ENCODE measurements around the gene MS4A8. TPM values are rescaled to one million over a fixed set of nuclear protein-coding genes. Genes with fewer than 3 reads are reported as not detected.
"Not testable (repeated sequence)": the region's sequence is repeated elsewhere in the genome, so short reads cannot be mapped to it uniquely, and the experiment has no call there.

MS4A8 gene
- total RNA-seq, 1 experiment from 2014 or later = not detected

DNA sequence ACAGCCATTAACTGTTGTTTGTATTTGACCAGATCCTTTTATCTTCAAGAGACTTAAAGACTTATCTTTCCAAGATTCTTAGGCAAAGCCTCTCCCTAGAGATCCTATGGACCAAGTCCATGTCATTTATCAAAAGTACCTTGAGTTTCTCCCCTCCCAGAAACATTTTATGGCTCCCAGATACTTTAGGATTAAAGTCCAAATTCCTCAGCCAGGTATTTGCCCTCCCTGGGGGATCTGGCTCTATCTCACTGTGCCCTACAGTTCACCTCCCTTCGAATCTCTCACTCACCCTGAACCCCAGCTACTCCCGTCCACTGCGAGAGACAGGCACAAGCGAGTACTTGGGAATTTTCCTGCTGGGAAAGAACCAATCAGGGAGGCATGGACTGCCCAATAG is 11.9 kb downstream of the MS4A8 start:
- TF ChIP-seq, protein P1, sequence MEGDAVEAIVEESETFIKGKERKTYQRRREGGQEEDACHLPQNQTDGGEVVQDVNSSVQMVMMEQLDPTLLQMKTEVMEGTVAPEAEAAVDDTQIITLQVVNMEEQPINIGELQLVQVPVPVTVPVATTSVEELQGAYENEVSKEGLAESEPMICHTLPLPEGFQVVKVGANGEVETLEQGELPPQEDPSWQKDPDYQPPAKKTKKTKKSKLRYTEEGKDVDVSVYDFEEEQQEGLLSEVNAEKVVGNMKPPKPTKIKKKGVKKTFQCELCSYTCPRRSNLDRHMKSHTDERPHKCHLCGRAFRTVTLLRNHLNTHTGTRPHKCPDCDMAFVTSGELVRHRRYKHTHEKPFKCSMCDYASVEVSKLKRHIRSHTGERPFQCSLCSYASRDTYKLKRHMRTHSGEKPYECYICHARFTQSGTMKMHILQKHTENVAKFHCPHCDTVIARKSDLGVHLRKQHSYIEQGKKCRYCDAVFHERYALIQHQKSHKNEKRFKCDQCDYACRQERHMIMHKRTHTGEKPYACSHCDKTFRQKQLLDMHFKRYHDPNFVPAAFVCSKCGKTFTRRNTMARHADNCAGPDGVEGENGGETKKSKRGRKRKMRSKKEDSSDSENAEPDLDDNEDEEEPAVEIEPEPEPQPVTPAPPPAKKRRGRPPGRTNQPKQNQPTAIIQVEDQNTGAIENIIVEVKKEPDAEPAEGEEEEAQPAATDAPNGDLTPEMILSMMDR (conservative IDR thresholded peaks at IDR 0.05) = no peak
- H2BK120ac ChIP-seq (ENCODE audit: low read depth, low read length, poor library complexity, severe bottlenecking) = no peak overlapping the region
- H3K14ac ChIP-seq (ENCODE audit: insufficient read depth, low read length) = no peak overlapping the region
- no peaks in the 10 kb centered on the region for H3K79me2 ChIP-seq (ENCODE audit: insufficient read depth, low read length)
- Mint-ChIP-seq H3K9me3 (no peaks in the 10 kb centered on the region), H3K4me1 (peaks cover 3 to 6% of the 10 kb centered on the region in 2 experiments; a peak in 2 of 4 replicates), H3K27ac (no peak overlapping the region; a peak in 1 of 7 replicates), H3K27me3 (ENCODE audit: low read depth) (peaks cover 2% of the 10 kb centered on the region; the same call in 1 of the 2 replicates), H3K4me3 (no peak overlapping the region), H3K36me3 (ENCODE audit: insufficient read depth in 1 of 3, low read depth in 3 of 3) (peaks cover 0 to 2% (median 0%) of the 10 kb centered on the region in 3 experiments; a peak in 2 of 7 replicates)
- H3T11ph ChIP-seq (ENCODE audit: low read length) = no peak overlapping the region
- H2BK12ac ChIP-seq (ENCODE audit: insufficient read length, low read depth, low read length) = no peak overlapping the region
- H3K9ac ChIP-seq (ENCODE audit: extremely low read depth, insufficient read length, low read length) = no peak overlapping the region
- H3K23me2 ChIP-seq (ENCODE audit: insufficient read length, low read depth, low read length, poor library complexity, severe bottlenecking) = no peaks in the 10 kb centered on the region
- no peak overlapping the region for H4K8ac ChIP-seq (replicated peaks; ENCODE audit: insufficient read length, low read depth, low read length)
- DNase-seq = no peak
- no peak overlapping the region for H4K91ac ChIP-seq (ENCODE audit: insufficient read length, low read depth, low read length)
- no peak overlapping the region for H2AFZ ChIP-seq (ENCODE audit: low read length)
- H2AK5ac ChIP-seq (ENCODE audit: insufficient read length, low read length) = no peak overlapping the region
- H3K4ac ChIP-seq (ENCODE audit: low read depth, low read length) = no peak overlapping the region
- no peaks in the 10 kb centered on the region for H3K27me3 ChIP-seq (ENCODE audit: insufficient read depth, low read length)
- H3K4me1 ChIP-seq (ENCODE audit: insufficient read depth, low read length) = no peaks in the 10 kb centered on the region
- H3K4me2 ChIP-seq (ENCODE audit: insufficient read depth, insufficient read length, low read length) = no peak overlapping the region
- no peak overlapping the region for H2BK20ac ChIP-seq (ENCODE audit: low read depth, low read length, poor library complexity, severe bottlenecking)
- H4K20me1 ChIP-seq (ENCODE audit: control insufficient read depth, insufficient read depth, insufficient read length) = no peaks in the 10 kb centered on the region
- H2BK5ac ChIP-seq (ENCODE audit: insufficient read length, low read length) = no peak overlapping the region
- no peaks in the 10 kb centered on the region for H3K9me3 ChIP-seq (ENCODE audit: control insufficient read depth, low read depth, low read length)
- no peak overlapping the region for H3K56ac ChIP-seq (ENCODE audit: insufficient read length, low read depth, low read length)
- WGBS (ENCODE audit: extremely low coverage, insufficient read length, low lambda C conversion rate) = no CpG with 5 or more reads among the region's 4 CpGs
- no peak overlapping the region for H3K18ac ChIP-seq (ENCODE audit: insufficient read length, low read depth, low read length)
- no peaks in the 10 kb centered on the region for H3K79me1 ChIP-seq (ENCODE audit: insufficient read depth, low read depth, low read length, poor library complexity, severe bottlenecking)
- H4K5ac ChIP-seq (ENCODE audit: insufficient read length, low read depth, low read length) = no peak overlapping the region
- no peak overlapping the region for H2BK15ac ChIP-seq (ENCODE audit: low read depth, low read length)
- no peak overlapping the region for H3K23ac ChIP-seq (ENCODE audit: insufficient read length, low read depth, low read length)
- no peak overlapping the region for H3K27ac ChIP-seq (ENCODE audit: insufficient read length, low read depth, low read length)

- DNase-seq; H3K79me1 ChIP-seq (ENCODE audit: insufficient read depth, low read depth, low read length, poor library complexity, severe bottlenecking); H3K4me1 Mint-ChIP-seq; H3K27me3 Mint-ChIP-seq (ENCODE audit: low read depth); H3K4me1 ChIP-seq (ENCODE audit: insufficient read depth, low read length); H4K20me1 ChIP-seq (ENCODE audit: control insufficient read depth, insufficient read depth, insufficient read length); H4K5ac ChIP-seq (ENCODE audit: insufficient read length, low read depth, low read length); H3K27me3 ChIP-seq (ENCODE audit: insufficient read depth, low read length); H2AK5ac ChIP-seq (ENCODE audit: insufficient read length, low read length); H3K4me2 ChIP-seq (ENCODE audit: insufficient read depth, insufficient read length, low read length); H4K8ac ChIP-seq (replicated peaks; ENCODE audit: insufficient read length, low read depth, low read length); H2BK20ac ChIP-seq (ENCODE audit: low read depth, low read length, poor library complexity, severe bottlenecking); H3K4me3 Mint-ChIP-seq; H3T11ph ChIP-seq (ENCODE audit: low read length); H3K4ac ChIP-seq (ENCODE audit: low read depth, low read length); H3K27ac Mint-ChIP-seq; H3K79me2 ChIP-seq (ENCODE audit: insufficient read depth, low read length); H3K23ac ChIP-seq (ENCODE audit: insufficient read length, low read depth, low read length); H3K27ac ChIP-seq (ENCODE audit: insufficient read length, low read depth, low read length); H2BK15ac ChIP-seq (ENCODE audit: low read depth, low read length); H3K56ac ChIP-seq (ENCODE audit: insufficient read length, low read depth, low read length); H3K23me2 ChIP-seq (ENCODE audit: insufficient read length, low read depth, low read length, poor library complexity, severe bottlenecking); H2BK5ac ChIP-seq (ENCODE audit: insufficient read length, low read length); H3K14ac ChIP-seq (ENCODE audit: insufficient read depth, low read length); H2BK12ac ChIP-seq (ENCODE audit: insufficient read length, low read depth, low read length); H4K91ac ChIP-seq (ENCODE audit: insufficient read length, low read depth, low read length); H3K18ac ChIP-seq (ENCODE audit: insufficient read length, low read depth, low read length); H3K9me3 ChIP-seq (ENCODE audit: control insufficient read depth, low read depth, low read length); H2BK120ac ChIP-seq (ENCODE audit: low read depth, low read length, poor library complexity, severe bottlenecking); H3K9ac ChIP-seq (ENCODE audit: extremely low read depth, insufficient read length, low read length); H2AFZ ChIP-seq (ENCODE audit: low read length): not testable (repeated sequence)
- H3K9me3 Mint-ChIP-seq = peaks cover 8 to 15% of the 10 kb centered on the region in 2 experiments; a peak in 4 of 5 replicates
- WGBS (ENCODE audit: extremely low coverage, insufficient read length, low lambda C conversion rate) = no CpG with 5 or more reads among the region's 6 CpGs
- H3K36me3 Mint-ChIP-seq (ENCODE audit: insufficient read depth in 1 of 3, low read depth in 3 of 3) = peaks cover 0 to 10% (median 2%) of the 10 kb centered on the region in 3 experiments; a peak in 5 of 7 replicates
Observed at GRCh38 chr11:60713423-60713822, 14.0 kb downstream of the MS4A8 start.
